NCI-H510A treated with DMSO at 0.1 percent for 48 hours (cell line): ENCODE data around the gene DYRK2.
A peak's percentile ranks its signal among the peaks of the same experiment; 100 is the strongest.

ENCODE experiments used
- DNase-seq: peaks from one replicate; lab custom pipeline; 2025; lab: John Stamatoyannopoulos, UW

DYRK2 gene

DNA sequence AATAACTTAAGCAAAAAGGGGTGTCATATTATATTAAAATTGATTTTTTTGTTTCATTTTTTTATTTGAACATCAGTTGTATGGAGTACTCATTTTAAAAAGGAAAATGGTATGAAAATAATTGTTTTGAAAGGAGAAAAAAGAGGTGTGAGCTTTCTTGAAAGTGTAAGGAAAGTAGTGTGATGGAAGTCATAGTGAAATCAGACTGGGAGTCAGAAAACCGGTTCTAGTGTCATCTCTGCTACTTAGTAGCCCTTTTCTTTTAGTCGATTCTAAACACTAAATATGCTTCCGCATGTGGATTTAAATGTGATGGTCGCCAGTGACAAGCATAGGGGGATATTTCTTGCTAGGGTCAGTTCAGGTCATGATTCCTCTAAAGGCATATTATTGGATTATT, 1.8 kb upstream of the DYRK2 start:
- no peak for DNase-seq

DNA sequence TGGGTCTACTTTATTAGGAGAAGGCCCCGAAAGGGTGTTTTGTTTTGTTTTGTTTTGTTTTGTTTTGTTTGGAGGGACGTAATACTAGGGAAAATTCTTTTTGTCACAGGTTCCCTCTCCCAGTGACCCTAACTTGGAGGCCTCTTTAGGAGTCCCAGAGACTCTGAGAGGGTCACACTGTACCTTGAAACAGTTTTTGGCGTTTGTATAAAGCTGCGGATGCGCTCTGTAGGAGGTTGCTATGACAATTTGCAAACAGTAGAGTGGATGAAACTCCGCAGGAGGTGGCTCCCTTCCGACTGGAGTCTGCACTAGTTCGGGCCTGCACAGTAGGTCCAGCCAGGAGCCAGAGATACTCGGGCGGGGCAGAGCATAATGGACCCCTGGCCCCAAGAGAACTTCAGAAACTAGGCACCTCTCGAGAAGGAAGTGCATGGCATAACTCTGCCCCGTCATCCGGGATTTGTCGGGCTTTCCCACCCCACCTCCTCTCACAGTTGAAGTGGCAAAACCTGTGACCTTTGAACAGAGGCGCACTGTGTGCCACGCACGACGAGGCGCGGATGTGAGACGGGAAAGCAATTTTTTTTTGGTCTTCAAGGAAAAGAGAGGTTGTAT, 1.3 kb upstream of the DYRK2 start:
- DNase-seq, result no peak

DNA sequence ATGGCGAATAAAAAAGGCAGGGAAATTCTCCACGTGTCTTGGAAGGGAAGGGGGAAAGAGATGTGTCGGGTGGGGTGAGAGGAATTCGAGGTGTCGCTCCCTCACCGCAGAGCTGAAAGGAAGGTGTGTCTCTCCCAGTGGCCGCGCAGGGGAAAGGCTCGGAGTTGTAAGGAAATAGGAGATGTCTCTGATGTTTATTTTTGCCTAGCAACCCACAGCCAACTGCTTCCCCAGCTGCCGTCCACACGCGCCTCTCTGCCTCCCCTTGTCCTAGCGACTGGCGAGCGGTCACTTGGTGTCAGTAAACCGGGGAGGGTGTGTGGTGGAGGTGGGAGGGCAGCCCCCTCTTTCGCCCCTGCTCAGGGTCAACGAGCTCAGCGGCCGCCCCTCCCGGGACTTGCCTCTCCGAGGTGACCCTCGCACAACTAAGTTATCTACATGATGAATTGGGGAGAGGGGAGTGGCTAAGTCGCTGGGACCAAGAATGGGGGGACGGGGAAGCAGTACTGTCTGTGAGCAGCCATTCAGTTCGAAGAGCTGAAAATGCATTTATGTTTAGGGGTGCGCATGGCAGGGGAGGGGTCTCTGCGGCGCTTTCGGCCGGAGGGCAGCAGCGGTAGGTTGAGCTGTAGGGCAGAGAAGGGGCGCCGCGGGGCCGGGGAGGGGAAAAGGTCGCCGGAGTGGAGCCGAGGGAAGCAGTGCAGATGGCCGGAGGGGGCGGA, 585 bp upstream of the DYRK2 start:
- peak; percentile 95 for DNase-seq

DNA sequence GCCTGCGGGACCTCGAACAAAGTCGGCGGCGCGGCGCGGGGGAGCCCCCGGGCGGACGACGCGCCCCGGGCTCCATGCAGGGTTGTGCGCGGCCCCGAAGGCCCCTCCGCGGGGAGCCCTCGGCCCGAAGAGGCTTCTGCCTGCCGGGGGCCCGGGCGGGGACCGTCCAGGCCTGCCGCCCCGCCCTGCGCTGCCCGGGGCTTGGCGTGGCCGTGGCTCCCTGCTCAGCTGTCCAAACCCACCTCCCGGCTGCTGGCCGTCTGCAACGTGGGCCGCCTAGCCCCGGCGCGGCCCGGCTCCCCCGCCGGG, 670 bp downstream of the DYRK2 start:
- DNase-seq, result no peak

GRCh38 chr12:67649570-67650387, 1.2 kb downstream of the DYRK2 start:
- DNase-seq, result no peak

- DNase-seq, result peak; percentile 41
These were observed 2.0 kb downstream of the DYRK2 start for GRCh38 chr12:67650388-67651131.

GRCh38 chr12:67651132-67651695, 2.7 kb downstream of the DYRK2 start:
- peak; percentile 43 for DNase-seq

- no peak for DNase-seq
These were observed 7.3 kb downstream of the DYRK2 start for GRCh38 chr12:67655829-67656228.

DNA sequence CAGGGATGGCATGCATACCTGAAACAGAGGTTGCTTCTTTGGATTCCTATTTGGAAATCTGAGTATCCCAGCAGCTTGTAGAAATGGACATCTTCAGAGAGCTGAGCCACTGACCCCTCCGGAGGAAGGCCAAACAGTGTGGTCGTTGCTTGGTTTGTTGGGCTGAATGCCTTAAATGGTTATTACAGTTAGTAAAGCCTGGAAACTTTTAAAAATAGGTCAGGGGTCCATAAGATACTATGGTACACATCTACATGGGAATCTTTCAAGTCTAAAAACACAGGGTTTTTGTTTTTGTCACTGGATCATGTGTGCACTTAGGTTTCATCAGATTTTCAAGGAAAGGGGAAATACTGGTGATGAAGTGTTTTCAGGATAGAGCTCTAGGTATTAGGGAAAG, 7.7 kb downstream of the DYRK2 start:
- DNase-seq, result no peak

DNA sequence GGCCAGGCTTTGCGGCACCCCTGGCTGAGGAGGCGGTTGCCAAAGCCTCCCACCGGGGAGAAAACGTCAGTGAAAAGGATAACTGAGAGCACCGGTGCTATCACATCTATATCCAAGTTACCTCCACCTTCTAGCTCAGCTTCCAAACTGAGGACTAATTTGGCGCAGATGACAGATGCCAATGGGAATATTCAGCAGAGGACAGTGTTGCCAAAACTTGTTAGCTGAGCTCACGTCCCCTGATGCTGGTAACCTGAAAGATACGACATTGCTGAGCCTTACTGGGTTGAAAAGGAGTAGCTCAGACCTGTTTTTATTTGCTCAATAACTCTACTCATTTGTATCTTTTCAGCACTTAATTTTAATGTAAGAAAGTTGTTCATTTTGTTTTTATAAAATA, 9.9 kb downstream of the DYRK2 start:
- DNase-seq, result no peak

GRCh38 chr12:67659292-67659691, 10.7 kb downstream of the DYRK2 start:
- DNase-seq, result no peak

- no peak for DNase-seq
These were observed 12.9 kb downstream of the DYRK2 start for GRCh38 chr12:67661311-67662021.

DNA sequence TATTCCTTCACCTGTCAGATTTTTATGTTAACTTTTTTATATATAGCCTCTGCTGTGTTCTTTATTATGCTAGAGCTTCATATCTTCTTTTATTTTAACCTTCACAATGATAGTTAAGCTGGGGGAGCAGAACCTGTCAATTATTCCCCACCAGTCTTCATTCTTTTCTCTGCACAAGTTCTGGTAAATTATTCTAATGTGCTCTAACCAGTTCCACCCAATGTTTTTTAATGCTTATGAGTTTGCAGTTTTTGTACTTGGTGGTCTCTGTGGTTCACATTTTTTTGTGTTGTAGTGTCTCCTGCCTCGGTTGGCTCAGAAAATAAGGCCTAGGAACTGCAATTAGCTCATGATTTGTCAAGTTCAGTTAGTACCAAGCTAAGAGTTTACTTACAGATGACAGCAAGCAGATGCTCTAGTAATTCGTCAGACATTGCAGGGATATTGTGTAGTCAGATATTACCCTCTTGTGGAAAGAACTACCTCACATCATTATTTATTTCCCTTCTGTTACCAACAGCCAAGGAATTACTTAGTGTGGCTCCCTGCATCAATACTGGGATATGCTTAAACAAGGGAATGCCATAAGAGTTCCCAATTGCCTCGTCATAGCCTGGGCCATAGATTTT, 14.5 kb downstream of the DYRK2 start:
- DNase-seq, result no peak

DNA sequence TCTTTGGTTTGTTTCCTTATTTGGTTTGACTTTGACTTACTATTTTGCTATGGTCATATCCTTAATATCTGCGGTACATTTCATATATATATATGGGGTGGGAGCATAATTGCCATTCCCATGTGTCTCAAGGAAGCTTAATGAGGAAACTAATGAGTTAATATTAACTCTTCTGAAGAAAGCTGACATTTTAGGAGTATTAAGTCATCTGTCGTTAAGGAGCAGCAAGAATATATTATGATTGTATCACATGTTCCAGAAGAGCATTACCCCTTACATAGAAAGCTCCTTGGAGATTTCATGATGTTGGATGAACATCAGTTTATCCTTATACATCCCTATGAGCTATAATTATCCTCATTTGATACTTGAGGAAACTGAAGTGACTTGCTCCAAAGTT, 15.6 kb downstream of the DYRK2 start:
- no peak for DNase-seq

DNA sequence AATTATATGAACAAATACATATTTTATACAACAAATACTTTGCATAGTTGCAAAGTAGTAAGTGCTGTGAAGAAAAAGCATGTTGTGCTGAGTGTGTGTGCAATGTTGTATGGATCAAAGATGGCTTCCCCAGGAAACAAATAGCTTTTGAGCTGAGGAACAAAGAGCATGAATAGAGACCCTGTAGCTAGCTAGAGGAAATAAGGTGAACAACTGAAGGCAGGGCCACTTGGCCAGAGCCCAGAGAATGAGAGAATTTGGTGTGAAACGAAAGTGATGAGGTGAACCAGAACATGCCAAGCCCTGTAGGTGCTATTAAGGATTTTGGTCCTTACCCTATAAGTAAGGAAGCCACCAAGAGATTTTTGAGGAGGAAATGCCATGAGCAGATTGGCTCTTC, 17.1 kb downstream of the DYRK2 start:
- DNase-seq, result no peak

DNA sequence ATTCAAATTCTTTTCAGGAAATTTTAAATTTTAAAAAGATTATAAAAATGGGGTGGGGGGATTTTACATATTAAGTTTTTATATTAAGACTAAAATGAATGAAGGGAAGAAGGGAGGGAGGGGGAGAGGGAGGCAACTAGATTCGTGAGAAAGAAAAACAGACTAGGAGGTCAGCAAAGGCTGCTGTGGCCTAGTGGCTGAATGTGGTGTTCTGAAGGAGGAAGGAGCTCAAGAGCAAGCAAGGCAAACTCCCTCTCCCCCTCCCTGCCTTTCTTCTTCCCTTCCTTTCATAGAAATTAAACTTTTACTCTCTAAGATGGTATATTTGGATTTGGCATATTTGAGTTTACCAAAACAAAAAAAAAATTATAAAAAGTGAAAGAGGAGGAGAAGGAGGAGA, 18.1 kb downstream of the DYRK2 start:
- no peak for DNase-seq

DNA sequence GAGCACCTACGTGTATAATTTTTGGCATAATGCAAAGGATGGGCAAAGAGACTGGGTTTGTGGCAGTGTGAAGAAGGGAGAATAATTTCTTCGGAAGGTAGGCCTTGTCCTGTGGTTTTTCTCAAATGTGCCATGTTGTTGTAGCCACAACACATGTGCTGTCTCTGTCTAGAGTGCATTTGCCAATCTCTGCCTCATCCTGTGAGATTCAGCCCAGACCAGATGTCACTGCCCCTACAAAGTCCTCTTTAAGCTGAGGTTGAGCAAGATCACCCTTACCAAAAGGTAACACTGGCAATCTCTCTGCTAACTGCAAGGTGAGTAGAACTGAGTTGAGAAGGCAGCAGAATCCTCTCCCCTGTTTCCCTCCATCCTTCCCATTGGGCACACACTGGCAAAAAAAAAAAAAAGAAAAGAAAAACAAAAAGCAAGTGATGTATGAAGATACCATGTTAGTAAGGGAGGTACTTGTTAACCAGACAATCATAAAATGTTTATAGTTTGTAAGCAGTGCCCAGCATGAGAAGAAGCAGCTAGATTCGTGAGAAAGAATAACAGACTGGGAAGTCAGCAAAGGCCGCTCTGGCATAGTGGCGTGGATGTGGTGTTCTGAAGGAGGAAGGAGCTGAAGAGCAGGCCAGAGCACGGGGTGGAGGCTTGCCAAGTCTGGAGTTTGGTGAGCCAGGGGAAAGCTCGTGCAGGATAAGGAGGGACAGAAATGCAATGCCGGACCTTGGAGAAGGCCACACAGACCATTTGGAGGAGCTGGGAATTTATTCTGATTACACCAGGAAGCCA, 18.9 kb downstream of the DYRK2 start:
- no peak for DNase-seq

DNA sequence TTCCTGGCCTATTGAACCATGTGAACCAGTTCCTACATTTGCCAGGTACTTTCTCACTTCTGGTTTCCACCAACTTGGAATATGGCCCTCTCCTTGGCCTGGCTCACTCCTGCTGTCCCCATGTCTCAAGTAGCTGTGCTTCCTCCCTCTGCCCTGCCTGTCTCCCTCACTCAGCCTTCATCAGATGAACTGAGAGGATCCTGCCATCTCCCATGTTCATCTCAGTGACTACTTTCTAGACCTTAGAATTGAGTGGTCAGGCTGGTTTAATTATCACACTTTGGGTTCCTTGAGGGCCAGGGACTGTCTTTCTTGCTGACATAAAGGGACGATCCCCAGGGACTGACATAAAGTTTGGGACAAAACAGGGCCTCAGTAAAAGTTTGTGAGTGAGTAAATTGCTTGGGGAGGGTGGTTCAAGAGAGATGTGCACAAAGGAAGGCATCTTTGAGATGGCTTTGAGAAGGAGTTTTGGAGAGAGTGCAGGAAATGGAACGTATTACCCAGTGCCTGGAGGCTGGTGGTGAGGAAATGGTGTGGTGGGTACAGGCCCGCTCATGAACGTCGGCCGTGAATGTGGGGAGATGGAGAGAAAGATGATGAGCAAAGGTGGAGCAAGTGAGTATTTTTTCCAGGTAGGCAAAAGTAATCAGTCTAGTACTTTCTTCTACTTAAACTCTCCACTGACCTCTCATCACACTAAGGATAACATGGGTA, 20.8 kb downstream of the DYRK2 start:
- no peak for DNase-seq

DNA sequence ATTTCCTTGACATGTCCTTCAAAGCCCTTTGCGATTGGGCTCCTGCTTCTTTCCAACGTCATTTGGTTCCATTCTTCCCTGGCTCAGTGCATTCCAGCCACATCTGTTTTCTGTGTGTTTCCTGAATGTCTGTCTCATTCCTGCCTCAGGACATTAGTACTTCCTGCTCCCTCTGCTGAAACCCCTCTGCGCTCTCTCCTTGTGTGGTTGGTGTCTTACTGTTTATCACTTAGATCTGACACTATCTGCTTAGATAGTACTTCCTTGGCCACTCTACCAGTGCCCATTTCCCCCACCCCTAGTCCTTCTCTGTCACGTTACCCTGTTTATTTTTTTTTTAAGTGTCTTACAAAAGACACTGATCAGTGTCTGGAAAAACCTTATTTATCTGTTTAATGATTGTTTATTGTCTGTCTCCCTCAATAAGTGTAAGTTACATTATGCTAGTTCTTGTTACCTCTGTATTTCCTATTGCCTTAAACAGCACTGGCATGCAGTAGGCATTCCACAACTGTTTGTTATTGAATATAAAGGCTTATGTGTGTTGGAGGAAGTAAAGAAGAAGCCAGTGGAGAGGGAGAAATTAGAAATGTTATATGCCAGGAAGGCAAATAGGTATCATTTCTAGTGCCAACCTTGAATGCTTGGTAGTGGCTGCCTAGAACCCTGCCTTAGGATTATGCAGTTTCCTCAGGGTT, 21.5 kb downstream of the DYRK2 start:
- DNase-seq, result no peak
